K562 (cell line): ENCODE measurements around the gene ANKMY2. TPM values are rescaled to one million over a fixed set of nuclear protein-coding genes. Genes with fewer than 3 reads are reported as not detected.

ENCODE experiments used
- ARID1B ChIP-seq: fragments of 450-650 bp; IDR thresholded peaks from 2 replicates; pipeline ENCODE4 v1.6.1; 2016; ENCODE audit warnings: antibody characterized with exemption, mild to moderate bottlenecking, inconsistent platforms
- ETS2 ChIP-seq: IDR thresholded peaks from 2 replicates; pipeline ENCODE4 v1.6.1; 2016; ENCODE audit warnings: borderline replicate concordance, missing genetic modification characterization, mild to moderate bottlenecking, moderate library complexity, missing compliant biosample characterization; ENCODE audit not compliant: poor library complexity, severe bottlenecking
- FOXJ2 ChIP-seq: fragments of 200-800 bp; sonication (Bioruptor generic); IDR thresholded peaks from 2 replicates; pipeline ENCODE4 v1.6.1; 2016; ENCODE audit warnings: missing genetic modification characterization, missing compliant biosample characterization
- HCFC1 ChIP-seq: IDR thresholded peaks from 2 replicates; pipeline ENCODE4 v1.6.1; 2012; ENCODE audit warnings: low read depth, low read length, improper control_type of control experiment
- MAZ ChIP-seq, 2 experiments: fragments of 450-650 bp in 1 of 2; sonication (generic) in 1 of 2; formaldehyde crosslinking; IDR thresholded peaks in 1 of 2; conservative IDR thresholded peaks in 1 of 2; 2 replicates each; pipeline versions ENCODE4 v1.4.0 to v1.5.0; 2020; ENCODE audit warnings: mild to moderate bottlenecking in 1 of 2, missing genetic modification reagents in 1 of 2
- SIN3A ChIP-seq, 2 experiments: fragments of 150-350 bp in 1 of 2; IDR thresholded peaks; 2 replicates each; pipeline ENCODE4 v1.6.1; 2011 to 2016; ENCODE audit warnings: borderline replicate concordance in 2 of 2, low read depth in 2 of 2, low read length in 2 of 2, mild to moderate bottlenecking in 2 of 2, moderate library complexity in 2 of 2; ENCODE audit not compliant: control insufficient read depth in 1 of 2
- SMAD1 ChIP-seq: fragments of 150-350 bp; IDR thresholded peaks from 2 replicates; pipeline ENCODE4 v1.6.1; 2014; ENCODE audit warnings: low read length, low read depth; ENCODE audit not compliant: partially characterized antibody
- ZNF133 ChIP-seq: fragments of 250-450 bp; sonication (Bioruptor Pico); IDR thresholded peaks from 2 replicates; pipeline ENCODE4 v1.4.0; 2020; ENCODE audit warnings: mild to moderate bottlenecking
- ZNF764 ChIP-seq: fragments of 250-450 bp; sonication (Bioruptor Pico); IDR thresholded peaks from 2 replicates; pipeline ENCODE4 v1.4.0; 2020; ENCODE audit warnings: low read depth, mild to moderate bottlenecking, moderate library complexity
- polyA plus RNA-seq, 8 experiments: library from polyadenylated mRNA; depleted of rRNA in 4 of 8; stranded (reverse) in 5 of 8; unstranded in 3 of 8; fragments of >200 nt; fragmentation: Nextera tagmentation in 2 of 8; fragmentation: Illumina TruSeq in 1 of 8; extraction: Ambion mirVana in 2 of 8; extraction: Trizol in 1 of 8; gene quantifications; 2 replicates each; pipeline versions ENCODE4 v1.2.1 to v1.2.3, GENCODE V29; 2011 to 2014; ENCODE audit warnings: inconsistent platforms in 1 of 8, missing spikeins in 1 of 8
- total RNA-seq, 7 experiments: library from RNA; depleted of rRNA in 6 of 7; stranded (reverse); fragments of >200 nt in 6 of 7; fragmentation: Illumina TruSeq in 2 of 7; extraction: Trizol in 2 of 7; gene quantifications; 2 replicates each; pipeline versions ENCODE4 v1.2.1 to v1.2.3, GENCODE V29; 2011 to 2021; ENCODE audit warnings: low replicate concordance in 1 of 7
- TF ChIP-seq, protein P1 (sequence below): fragments of 450-650 bp; conservative IDR thresholded peaks from 2 replicates; pipeline ENCODE4 v1.6.1; 2016; ENCODE audit warnings: missing genetic modification characterization, low read depth, mild to moderate bottlenecking, missing compliant biosample characterization, moderate library complexity
- TF ChIP-seq, protein P2 (sequence below), 2 experiments: fragments of 450-650 bp in 1 of 2; IDR thresholded peaks; 2 replicates each; pipeline ENCODE4 v1.6.1; 2011 to 2017; ENCODE audit warnings: low read depth in 2 of 2, antibody characterized with exemption in 1 of 2, borderline replicate concordance in 1 of 2, low read length in 1 of 2, mild to moderate bottlenecking in 1 of 2, mixed read lengths in 1 of 2; ENCODE audit not compliant: control insufficient read depth in 1 of 2
- TF ChIP-seq, protein P3 (sequence below), 3 experiments: fragments of 200-800 bp in 1 of 3; fragments of 250-450 bp in 1 of 3; fragments of 450-650 bp in 1 of 3; sonication (Bioruptor Pico) in 1 of 3; sonication (Bioruptor generic) in 1 of 3; formaldehyde crosslinking in 1 of 3; IDR thresholded peaks; 2 replicates each; pipeline versions ENCODE4 v1.6.1 to v1.8.0; 2016 to 2022; ENCODE audit warnings: mild to moderate bottlenecking in 2 of 3, missing genetic modification characterization in 2 of 3, missing compliant biosample characterization in 1 of 3, moderate library complexity in 1 of 3
- TF ChIP-seq, protein P4 (sequence below), 2 experiments: fragments of 150-350 bp in 1 of 2; IDR thresholded peaks; 2 replicates each; pipeline ENCODE4 v1.6.1; 2012 to 2016; ENCODE audit warnings: low read depth in 2 of 2, low read length in 2 of 2, mild to moderate bottlenecking in 1 of 2, moderate library complexity in 1 of 2

Gene ANKMY2
- total and polyA plus RNA-seq, 9 of the 15 experiments (the other 6 are each of a cell fraction or from before 2014, with no cell fraction given) = 38.9 to 71.5 (median 48.8) TPM

DNA sequence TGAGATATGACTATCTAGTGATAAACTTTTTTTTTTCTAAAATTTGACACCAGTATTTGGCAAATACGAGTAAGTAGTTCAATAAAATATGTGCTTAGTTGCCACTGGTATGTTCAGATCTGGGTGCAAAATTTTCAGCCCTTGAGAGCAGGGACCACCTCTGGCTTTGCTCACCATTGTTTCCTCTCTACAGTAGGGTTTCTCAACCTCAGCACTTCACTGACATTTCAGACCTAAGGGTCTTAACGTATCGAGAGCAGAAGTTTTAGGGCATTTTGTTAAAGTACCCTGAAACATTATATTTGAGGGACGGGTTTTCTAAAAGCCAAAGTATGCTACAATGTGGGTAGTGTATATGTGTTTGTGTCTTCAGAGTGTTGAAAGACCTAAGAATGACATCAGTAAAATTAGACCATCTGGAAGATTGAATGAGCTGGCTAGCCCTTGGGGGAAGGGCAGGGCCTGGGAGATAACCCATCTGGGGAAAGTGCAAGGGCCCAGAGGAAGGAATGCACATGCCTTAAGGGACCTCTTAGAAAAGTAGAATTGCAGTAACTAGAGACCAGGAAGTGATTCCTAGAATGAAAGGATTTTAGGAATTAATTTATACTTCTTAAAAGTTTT, 12.2 kb upstream of the ANKMY2 start (continued):
- TF ChIP-seq FOXJ2 (no peak), ETS2 (tag) (no peak), SMAD1 (no peak), HCFC1 (peak; percentile 45; the same call in 1 of the 2 replicates), ZNF764 (no peak), SIN3A (IDR thresholded peaks at IDR 0.05; ENCODE audit: borderline replicate concordance in 2 of 2, control insufficient read depth in 1 of 2, low read depth in 2 of 2, low read length in 2 of 2) (no peak), ZNF133 (CRISPR knock-in tag) (no peak), MAZ (CRISPR knock-in tag; conservative IDR thresholded peaks at IDR 0.05 in 1 of 2, IDR thresholded peaks at IDR 0.05 in 1 of 2) (no peak), ARID1B (peak; percentile 84)
- TF ChIP-seq, protein P1, sequence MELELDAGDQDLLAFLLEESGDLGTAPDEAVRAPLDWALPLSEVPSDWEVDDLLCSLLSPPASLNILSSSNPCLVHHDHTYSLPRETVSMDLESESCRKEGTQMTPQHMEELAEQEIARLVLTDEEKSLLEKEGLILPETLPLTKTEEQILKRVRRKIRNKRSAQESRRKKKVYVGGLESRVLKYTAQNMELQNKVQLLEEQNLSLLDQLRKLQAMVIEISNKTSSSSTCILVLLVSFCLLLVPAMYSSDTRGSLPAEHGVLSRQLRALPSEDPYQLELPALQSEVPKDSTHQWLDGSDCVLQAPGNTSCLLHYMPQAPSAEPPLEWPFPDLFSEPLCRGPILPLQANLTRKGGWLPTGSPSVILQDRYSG (tag) = 0 out of 2 replicates have a peak, but pooled peaks have one; percentile 49
- TF ChIP-seq, protein P2, sequence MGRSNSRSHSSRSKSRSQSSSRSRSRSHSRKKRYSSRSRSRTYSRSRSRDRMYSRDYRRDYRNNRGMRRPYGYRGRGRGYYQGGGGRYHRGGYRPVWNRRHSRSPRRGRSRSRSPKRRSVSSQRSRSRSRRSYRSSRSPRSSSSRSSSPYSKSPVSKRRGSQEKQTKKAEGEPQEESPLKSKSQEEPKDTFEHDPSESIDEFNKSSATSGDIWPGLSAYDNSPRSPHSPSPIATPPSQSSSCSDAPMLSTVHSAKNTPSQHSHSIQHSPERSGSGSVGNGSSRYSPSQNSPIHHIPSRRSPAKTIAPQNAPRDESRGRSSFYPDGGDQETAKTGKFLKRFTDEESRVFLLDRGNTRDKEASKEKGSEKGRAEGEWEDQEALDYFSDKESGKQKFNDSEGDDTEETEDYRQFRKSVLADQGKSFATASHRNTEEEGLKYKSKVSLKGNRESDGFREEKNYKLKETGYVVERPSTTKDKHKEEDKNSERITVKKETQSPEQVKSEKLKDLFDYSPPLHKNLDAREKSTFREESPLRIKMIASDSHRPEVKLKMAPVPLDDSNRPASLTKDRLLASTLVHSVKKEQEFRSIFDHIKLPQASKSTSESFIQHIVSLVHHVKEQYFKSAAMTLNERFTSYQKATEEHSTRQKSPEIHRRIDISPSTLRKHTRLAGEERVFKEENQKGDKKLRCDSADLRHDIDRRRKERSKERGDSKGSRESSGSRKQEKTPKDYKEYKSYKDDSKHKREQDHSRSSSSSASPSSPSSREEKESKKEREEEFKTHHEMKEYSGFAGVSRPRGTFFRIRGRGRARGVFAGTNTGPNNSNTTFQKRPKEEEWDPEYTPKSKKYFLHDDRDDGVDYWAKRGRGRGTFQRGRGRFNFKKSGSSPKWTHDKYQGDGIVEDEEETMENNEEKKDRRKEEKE (IDR thresholded peaks at IDR 0.05; ENCODE audit: borderline replicate concordance in 1 of 2, control insufficient read depth in 1 of 2, low read depth in 2 of 2, low read length in 1 of 2) = 0 out of 4 replicates have a peak, but pooled peaks of 1 of the 2 experiments have one; percentile 28
- TF ChIP-seq, protein P3, sequence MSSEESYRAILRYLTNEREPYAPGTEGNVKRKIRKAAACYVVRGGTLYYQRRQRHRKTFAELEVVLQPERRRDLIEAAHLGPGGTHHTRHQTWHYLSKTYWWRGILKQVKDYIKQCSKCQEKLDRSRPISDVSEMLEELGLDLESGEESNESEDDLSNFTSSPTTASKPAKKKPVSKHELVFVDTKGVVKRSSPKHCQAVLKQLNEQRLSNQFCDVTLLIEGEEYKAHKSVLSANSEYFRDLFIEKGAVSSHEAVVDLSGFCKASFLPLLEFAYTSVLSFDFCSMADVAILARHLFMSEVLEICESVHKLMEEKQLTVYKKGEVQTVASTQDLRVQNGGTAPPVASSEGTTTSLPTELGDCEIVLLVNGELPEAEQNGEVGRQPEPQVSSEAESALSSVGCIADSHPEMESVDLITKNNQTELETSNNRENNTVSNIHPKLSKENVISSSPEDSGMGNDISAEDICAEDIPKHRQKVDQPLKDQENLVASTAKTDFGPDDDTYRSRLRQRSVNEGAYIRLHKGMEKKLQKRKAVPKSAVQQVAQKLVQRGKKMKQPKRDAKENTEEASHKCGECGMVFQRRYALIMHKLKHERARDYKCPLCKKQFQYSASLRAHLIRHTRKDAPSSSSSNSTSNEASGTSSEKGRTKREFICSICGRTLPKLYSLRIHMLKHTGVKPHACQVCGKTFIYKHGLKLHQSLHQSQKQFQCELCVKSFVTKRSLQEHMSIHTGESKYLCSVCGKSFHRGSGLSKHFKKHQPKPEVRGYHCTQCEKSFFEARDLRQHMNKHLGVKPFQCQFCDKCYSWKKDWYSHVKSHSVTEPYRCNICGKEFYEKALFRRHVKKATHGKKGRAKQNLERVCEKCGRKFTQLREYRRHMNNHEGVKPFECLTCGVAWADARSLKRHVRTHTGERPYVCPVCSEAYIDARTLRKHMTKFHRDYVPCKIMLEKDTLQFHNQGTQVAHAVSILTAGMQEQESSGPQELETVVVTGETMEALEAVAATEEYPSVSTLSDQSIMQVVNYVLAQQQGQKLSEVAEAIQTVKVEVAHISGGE (CRISPR knock-in tag; IDR thresholded peaks at IDR 0.05) = no peak
- TF ChIP-seq, protein P4, sequence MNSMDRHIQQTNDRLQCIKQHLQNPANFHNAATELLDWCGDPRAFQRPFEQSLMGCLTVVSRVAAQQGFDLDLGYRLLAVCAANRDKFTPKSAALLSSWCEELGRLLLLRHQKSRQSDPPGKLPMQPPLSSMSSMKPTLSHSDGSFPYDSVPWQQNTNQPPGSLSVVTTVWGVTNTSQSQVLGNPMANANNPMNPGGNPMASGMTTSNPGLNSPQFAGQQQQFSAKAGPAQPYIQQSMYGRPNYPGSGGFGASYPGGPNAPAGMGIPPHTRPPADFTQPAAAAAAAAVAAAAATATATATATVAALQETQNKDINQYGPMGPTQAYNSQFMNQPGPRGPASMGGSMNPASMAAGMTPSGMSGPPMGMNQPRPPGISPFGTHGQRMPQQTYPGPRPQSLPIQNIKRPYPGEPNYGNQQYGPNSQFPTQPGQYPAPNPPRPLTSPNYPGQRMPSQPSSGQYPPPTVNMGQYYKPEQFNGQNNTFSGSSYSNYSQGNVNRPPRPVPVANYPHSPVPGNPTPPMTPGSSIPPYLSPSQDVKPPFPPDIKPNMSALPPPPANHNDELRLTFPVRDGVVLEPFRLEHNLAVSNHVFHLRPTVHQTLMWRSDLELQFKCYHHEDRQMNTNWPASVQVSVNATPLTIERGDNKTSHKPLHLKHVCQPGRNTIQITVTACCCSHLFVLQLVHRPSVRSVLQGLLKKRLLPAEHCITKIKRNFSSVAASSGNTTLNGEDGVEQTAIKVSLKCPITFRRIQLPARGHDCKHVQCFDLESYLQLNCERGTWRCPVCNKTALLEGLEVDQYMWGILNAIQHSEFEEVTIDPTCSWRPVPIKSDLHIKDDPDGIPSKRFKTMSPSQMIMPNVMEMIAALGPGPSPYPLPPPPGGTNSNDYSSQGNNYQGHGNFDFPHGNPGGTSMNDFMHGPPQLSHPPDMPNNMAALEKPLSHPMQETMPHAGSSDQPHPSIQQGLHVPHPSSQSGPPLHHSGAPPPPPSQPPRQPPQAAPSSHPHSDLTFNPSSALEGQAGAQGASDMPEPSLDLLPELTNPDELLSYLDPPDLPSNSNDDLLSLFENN (IDR thresholded peaks at IDR 0.05; ENCODE audit: low read depth in 2 of 2, low read length in 2 of 2) = 0 out of 4 replicates have a peak, but pooled peaks of 1 of the 2 experiments have one; percentile 79
